GM19452 (cell line): ENCODE results near the gene LCN10.
"Not testable (repeated sequence)": the region's sequence is repeated elsewhere in the genome, so short reads cannot be mapped to it uniquely, and the experiment has no call there.

Experiments used
- ATAC-seq: cut with Tn5 transposase; IDR thresholded peaks from one replicate; pipeline ENCODE4 v1.9.1; 2021; ENCODE audit not compliant: unreplicated experiment

LCN10 gene

DNA sequence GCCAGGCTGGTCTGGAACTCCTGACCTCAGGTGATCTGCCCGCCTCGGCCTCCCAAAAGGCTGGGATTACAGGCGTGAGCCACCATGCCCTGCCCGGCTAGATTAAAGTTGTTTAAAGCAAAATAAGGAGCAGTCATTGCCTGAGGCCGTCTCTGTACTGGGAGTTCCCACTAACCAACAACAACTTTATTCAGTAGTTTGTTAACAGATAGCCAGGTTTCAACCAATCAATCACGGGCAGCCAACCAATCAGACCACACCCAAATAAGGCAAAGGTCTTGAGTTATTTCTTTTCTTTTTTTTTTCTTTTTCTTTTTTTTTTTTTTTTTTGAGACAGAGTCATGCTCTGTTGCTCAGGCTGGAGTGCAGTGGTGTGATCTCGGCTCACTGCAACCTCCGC lies 38.0 kb downstream of the LCN10 start:
- ATAC-seq, result not testable (repeated sequence)

DNA sequence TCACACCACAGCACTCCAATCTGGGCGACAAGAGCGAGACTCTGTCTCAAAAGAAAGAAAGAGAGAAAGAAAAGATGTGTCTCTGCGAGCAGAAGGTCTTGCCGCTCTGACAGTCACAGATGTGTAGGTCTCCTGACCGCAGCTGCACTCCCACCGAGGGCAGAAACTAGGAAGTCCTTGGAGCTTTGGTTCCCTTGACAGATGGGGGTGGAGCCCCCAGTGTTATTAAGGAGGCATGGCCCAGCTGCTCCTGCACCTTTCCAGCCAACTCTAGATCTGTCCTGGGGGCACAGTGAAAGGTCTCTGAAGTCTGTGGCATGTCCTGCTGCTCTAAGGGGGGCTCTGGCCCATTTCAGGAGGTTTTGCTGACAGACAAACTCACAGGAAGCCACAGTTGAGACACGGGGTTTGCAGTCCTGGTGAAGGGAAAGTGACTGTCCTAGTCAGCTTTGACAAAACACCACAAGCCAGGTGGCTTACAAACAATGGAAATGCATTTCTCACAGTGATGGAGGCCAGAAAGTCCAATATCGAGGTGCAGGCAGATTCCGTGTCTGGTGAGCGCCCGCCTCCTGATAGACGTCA lies 39.4 kb downstream of the LCN10 start:
- ATAC-seq, result no peak

DNA sequence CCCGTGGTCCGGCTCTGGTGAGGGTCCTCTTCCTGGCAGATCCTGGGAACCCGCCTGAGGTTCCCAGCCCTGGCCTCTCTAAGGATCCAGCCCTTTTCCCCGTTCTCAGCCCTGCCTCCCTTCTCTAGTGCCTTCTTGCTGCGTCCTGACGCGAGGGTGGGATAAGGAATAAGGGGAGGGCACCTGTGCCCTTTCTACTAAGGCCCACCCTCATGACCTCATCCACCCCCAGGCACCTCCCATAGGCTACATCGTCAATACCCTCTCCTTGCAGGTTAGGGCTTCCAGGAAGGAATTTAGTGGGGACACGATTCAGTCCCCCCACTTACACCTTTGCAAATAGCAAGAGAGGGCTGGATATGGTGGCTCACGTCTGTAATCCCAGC lies 41.1 kb downstream of the LCN10 start:
- ATAC-seq, result no peak

DNA sequence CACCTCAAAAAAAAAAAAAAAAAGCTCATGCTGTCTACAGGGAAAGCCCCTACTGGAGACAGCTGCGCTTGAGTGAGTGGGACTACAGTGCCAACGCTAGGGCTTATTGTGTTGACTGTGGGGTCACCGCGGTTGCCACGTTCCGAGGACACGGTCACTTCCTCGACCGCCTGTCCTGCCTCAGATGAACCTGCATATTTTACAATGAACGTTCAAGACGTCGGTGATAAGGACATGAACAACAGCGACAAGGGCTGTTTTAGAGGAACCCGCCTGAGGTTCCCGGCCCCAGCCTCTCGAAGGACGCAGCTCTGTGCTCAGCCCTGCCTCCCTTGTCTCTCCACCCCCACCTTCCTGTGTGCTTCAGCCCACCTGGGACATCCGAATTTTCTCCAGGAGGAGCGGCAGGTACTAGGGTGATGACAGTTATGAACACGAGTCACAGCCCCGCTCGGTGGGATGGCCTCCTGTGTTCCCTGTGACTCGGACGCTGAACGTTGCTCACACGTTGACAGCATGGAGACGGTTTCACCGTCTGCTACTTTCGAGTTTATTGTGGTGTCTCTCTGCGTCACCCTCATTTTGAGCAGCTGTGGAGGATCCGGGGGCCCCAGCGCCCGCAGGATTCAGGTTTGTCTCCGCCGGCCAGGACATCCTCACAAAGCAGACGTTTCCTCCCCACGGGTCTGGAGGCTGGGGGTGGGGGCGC lies 41.6 kb downstream of the LCN10 start:
- no peak for ATAC-seq

DNA sequence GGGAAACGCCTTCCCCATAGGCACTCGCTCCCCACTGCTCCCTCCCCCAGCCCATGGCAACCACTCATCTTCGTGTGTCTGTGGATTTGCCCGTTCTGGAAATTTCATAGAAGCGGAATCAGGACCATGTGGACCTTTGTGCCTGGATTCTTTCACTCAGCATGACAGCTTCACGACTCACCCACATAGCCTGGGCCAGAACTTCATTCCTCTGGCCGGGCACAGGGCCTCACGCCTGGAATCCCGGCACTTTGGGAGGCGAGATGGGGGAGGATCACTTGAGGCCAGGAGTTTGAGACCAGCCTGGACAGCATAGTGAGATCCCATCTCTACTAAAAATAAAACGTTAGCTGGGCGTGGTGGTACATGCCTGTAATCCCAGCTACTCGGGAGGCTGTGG lies 42.4 kb downstream of the LCN10 start:
- ATAC-seq, result no peak

DNA sequence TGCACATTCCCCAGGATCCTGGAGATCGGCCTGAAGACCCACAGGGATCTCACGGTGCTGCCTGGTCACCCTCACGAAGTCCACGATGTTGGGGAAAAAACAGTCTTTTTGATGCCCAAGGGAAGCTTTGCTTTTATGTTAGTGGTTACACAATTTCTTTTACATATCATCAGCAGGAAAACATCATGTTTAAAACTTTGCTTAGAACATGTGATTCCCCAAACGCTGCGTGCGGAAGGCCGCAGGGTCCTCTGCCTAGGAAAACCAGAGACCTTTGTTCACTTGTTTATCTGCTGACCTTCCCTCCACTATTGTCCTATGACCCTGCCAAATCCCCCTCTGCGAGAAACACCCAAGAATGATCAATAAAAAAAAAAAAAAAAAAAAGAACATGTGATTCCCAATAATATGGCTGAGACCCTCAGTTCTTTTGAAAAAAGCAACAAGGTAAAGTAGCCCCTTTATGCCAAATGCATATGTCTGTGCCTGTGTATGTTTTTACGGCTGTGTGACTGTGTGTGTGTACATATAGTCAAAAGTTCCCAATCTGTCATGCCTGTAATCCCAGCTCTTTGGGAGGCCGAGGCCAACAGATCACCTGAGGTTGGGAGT lies 44.0 kb downstream of the LCN10 start:
- ATAC-seq, result no peak

DNA sequence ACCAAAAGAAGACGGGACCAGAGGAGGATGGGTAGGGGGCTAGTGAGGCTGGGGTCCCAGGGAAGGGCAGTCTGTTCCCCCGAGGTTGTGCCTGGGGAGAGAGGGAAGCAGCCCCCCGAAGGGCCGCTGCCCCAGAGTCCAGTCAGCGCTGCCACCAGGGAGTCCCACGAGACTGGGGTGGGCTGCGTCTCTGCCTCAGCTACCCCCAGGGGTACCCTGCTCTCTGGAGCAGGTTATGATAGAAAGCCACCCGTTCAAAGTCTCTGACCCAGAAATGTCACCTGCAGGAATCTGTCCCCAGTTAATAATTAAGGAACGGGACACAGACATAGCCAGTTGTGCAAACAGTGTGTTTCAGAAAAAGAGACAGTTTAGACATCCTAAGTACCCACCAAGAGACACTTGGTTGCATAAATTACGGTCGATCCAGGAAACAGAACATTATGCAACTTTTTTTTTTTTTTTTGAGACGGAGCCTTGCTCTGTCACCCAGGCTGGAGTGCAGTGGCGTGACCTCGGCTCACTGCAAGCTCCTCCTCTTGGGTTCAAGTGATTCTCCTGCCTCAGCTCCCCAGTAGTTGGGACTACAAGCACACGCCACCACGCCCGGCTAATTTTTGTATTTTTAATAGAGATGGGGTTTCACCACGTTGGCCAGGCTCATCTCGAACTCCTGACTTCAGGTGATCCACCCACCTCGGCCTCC lies 44.8 kb downstream of the LCN10 start:
- ATAC-seq, result no peak

DNA sequence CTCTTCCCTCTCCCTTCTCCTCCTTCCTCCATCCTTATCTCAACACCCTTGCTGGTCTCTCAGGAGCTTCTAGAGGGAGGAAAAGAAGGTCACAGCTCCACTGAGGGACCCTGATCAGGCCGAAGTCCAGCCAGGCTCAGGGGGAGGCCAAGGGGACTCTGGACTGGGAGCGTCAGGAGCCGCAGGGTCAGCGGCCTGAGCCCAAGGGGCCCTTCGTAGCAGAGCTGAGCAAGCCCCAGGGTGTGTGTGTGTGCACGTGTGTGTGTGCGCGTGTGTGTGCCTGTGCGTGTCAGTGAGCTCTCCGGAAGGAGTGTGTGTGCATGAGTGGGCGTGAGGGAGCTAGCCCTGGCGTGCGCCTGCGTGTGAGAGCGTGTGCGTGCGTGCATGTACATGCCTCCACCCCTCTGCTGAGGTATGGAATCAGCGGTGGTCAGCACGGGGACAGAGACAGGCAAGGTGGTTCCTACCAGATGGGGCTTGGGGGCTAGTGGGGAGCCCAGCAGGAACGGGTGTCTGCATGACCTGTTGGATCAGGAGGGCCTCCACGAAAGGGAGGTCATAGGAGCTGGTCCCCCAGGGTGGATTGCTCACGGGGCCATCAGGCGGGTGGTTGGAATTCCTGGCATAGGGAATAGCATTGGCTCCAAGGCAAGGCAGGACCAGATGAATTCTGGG lies 45.5 kb downstream of the LCN10 start:
- no peak for ATAC-seq

DNA sequence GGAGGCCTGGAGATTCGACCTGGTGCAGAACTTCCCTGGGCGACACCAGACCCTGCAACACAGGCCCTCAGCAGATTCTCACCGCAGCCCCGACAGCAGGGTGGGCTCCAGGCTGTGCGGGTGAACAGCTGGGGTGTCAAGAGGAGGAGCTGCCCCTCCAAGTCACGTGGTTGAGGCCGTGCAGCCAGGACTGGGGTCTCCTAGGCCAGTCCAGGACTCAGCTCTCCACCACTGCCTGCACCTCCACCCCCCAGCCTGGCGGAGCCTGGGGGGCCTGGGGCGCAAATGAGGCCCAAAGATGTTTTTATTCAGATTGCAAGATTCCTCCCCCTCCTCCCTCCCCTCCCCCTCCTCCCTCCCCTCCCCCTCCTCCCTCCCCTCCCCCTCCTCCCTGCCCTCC lies 46.2 kb downstream of the LCN10 start:
- ATAC-seq, result no peak

DNA sequence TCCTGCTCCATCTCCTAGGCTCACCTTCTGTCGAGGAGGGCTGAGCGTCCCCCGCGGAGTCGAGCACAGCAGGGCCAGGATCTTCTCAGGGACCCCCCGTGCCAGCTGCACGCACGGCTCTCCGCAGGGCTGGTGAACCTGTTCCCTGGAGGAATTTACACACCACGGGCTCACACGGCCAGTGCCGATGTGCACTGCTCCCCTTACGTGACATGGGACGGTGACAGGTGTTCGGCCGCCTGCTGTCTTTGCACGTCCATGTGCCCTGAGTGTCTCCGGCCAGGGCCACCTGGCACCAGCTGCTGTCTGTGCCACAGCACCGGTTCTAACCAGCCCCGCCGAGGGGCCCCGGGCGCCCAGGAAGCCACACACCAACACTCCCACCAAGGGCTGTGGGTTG lies 46.8 kb downstream of the LCN10 start:
- no peak for ATAC-seq

DNA sequence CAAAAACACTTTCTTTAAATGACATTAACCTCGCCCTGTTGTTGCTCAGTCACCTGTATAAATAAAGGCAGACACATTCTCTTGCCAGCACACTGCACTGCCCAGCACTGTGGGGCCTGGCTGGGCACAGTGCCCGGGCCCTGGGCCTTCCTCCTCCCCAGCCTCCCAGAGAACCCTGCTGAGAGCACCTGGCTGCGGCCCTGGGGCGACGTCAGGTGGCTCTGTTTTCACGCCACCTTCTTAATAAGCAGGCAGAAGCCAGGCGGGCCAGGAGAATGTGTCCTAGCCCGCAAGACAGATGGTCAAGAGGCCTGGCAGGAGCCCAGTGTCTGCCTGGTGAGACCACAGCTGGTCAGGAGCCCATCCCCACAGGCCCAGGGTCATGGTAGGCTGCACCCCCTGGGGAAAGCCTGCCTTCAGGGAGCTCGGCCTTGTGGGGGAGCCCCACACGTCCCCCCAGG lies 47.3 kb downstream of the LCN10 start:
- ATAC-seq, result no peak

DNA sequence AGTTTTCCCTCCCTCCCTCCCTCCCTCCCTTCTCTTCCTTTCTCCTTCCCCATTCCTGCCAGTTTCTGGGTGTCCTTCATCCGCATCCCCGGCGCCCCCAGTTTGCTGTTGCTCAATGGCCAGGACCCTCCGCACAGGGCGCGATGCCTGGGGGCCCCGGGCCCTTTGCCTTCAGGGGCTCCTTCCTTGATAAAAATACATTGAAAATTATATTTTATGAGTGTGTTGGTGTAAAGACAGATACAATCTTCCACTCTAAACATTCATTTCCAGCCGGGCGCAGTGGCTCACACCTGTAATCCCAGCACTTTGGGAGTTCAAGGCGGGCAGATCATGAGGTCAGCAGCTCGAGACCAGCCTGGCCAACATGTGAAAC lies 47.9 kb downstream of the LCN10 start:
- ATAC-seq, result no peak

DNA sequence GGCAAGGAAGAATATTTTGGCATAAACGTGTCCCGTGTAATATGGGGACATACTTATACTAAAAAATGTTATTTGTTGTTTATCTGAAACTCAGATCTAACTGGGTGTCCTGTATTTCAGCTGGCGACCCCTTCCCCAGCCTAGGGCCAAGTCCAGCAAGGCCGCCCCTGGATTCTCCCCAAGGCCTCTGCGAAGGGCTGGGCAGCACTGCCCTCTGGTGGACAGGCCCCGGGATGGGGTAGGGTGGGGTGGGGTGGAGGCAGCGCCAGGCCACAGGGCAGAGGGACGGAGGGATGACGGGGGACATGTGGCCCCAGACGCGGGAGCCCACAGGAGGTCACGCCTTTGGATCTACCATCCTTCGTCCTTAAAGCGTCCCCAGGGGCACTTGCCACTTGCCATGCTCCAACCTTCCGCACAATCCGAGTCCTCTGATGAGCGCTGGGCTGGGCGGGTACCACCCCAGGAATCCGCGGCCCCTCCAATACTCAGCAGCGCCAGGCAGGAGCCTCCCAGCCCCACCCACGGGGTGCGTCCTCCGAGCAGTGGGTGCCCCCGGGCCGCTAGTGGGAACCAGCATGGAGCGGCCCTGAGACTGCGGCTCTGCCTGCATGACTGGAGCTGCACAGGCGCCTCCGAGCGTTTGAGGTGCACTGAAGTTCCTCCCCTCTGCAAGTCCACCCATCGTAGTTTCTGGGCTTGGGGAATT lies 48.4 kb downstream of the LCN10 start:
- ATAC-seq, result no peak

DNA sequence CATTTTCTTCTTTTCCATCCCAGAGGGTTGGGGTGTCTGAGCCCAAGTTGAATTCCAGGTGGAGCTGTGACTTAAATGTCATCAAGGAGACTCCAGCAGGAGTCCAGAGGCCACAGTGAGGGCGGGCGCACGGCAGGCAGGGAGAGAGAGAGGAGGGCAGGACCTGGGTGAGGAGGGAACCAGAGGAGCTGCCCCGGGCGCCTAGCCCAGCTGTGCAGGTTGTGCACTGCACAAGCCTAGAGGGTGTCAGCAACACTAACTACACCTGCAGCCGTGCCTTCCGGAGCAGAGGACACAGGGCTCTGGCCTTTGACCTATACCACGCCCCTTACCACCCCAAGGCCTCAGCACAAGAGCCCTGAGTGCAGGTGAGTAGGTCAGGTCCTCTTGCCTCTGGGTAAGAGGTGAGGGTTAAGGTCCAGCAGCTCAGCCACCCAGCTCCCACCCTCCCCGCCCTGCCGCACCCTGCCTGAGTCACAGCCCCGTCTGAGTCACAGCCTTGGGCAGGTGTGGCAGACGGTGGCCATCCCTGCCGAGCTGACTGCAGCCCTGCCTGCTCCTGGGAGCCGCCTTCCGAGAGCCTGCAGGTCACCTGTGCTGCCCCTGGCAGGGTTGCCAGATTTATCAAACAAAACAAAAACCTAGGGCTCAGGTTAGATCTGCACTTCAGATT lies 49.1 kb downstream of the LCN10 start:
- ATAC-seq, result no peak

DNA sequence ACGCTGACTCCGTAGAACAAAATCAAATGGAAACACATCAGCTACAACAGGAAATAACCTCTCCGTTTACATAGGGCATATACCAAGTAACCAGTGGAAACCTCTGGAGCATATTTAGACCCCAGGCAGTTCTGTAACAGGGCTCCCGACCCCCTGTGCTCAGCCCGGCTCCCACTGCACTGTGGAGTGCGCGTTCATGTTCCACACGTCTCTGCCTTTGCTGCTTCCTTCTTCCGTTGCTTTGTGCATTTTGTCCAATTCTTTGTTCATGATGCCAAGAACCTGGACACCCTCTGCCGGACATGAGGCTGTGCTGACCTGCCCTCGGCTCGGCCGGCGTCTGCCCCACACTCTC lies 49.6 kb downstream of the LCN10 start:
- no peak for ATAC-seq

DNA sequence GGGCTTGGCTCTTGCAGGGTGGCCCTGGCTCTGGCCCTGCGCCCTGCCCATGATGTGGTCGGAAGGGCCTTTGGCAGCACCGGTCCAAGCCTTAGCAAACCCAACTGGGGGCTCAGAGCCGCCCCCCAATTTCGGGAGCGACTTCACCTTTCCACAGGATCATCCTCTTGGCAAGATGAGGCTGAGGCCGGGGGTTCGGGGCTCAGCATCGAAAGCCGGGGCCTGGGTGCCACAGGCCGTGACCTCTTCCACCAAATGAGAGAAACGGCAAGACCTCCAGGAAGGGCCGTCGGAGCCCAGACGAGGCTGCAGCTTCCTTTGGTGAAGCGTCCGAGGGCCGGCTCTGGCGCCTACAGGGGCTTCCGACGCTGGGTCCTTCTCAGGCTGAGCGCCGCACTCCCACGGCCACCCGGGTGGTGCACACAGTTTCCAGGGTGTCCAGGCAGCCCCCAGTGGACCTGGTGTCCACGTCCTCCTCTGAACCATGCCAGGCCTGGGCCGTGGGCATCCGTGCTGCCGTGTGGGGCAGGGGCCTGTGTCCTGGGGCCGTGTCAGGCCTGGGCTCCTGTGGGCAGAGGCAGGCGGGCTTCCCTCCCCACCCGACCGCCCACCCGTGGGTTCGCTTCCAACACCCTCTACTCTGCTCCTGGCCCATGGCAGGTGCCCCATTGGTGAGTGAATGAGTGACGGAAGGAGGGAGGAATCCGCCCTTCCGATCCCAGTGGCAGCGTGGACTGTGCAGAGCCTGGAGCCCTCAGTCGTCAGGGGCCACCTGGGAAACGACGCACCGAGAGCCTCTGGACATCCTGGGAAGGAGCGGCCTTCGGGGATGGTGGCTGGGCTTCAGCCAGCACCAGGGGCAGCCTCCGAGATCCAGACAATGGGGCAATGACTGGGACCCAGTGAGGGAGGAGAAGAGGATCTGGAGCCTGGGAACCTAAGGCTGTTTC lies 50.3 kb downstream of the LCN10 start:
- no peak for ATAC-seq

DNA sequence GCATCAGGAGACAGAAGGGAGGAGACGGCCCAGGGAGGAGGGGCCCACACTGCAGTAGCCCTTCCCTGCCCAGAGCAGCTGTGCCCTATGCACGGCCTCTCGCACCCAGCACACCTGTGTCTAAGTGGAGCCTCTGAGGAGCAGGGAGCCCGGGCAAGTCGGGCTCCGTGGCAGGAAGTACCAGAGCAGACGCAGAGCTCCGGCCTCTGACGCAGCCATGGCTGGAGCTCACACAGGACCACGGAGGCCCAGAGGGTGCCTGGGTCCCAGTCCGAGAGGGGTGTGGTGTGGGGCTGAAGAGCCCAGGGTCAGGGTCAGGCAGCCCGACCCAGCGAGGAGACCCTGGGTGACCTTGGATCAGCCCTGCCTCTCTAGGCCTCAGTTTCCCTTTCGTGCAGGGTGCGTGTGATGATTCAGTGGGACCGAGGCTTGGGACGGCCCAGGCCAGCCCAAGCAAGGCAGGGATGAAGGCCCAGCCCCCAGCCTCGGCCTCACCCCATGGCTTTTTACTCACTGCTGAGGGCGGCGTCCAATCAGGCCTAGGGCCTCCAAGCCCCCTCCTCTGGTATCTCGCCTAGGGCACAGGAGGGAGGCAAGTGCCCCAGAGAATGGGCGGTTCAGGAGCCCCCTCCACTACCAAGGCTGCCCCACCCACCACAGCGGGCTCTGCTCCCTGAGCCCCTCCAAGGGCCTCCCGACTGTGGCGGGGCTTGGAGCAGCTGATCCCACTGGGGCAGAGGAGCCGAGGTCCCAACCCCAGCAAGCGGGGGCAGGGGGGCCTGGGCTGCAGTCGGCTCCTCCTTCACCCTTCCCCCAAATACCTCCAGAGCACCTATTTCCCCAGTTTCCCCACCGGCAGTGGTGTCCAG lies 51.2 kb downstream of the LCN10 start:
- no peak for ATAC-seq

DNA sequence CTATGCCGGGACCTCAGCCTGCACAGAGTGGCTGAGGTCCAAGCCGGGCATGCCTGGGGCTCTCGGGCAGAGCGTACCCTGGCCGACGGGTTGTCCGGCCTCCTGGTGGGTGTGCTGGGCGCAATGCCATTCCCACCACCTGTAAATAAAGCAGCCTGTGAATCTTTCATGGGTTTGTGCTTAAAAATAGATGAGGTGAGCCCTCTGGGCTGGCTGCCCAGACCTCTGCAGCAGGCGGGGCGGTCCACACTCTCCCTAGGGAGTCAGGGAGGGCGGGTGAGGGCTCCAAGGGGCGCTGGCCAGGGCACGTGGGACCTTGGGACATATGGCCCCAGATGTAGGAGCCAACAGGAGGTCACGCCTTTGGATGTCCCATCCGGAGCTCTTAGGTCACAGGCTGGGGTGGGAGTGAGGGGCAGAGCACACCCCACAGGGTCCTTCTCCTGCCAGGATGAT lies 51.9 kb downstream of the LCN10 start:
- ATAC-seq, result no peak
